Chondrocyte (in vitro differentiated cells): ENCODE data around the gene ORC1. TPM values are rescaled to one million over a fixed set of nuclear protein-coding genes. Genes with fewer than 3 reads are reported as not detected.

Experiments
- DNase-seq: peaks from one replicate; pipeline ENCODE4 v3.0.0; 2021; ENCODE audit warnings: mixed read lengths, low spot score
- H3K27ac Mint-ChIP-seq: one replicate; pipeline ENCODE4 v1.8.0; 2021; ENCODE audit warnings: mild to moderate bottlenecking, moderate library complexity, mixed read lengths; ENCODE audit not compliant: unreplicated experiment
- H3K27me3 Mint-ChIP-seq: 2 replicates; pipeline ENCODE4 v1.8.0; 2021; ENCODE audit warnings: low read depth, mixed read lengths
- H3K36me3 Mint-ChIP-seq: 2 replicates; pipeline ENCODE4 v1.8.0; 2021; ENCODE audit warnings: low read depth, mixed read lengths
- H3K4me1 Mint-ChIP-seq: 2 replicates; pipeline ENCODE4 v1.8.0; 2021; ENCODE audit warnings: low read depth, mild to moderate bottlenecking, mixed read lengths
- H3K4me3 Mint-ChIP-seq: one replicate; pipeline ENCODE4 v1.8.0; 2021; ENCODE audit warnings: mild to moderate bottlenecking, moderate library complexity, mixed read lengths; ENCODE audit not compliant: unreplicated experiment
- H3K9me3 Mint-ChIP-seq: 2 replicates; pipeline ENCODE4 v1.8.0; 2021; ENCODE audit warnings: low read depth, mixed read lengths
- total RNA-seq: library from RNA; stranded (reverse); gene quantifications from 3 replicates; pipeline ENCODE4 v1.2.1, GENCODE V29; 2021
- TF ChIP-seq, protein P1 (sequence below): fragments of 200-600 bp; sonication (generic); IDR thresholded peaks from 2 replicates; pipeline ENCODE4 v1.5.0; 2021; ENCODE audit warnings: antibody characterized with exemption, mild to moderate bottlenecking, moderate library complexity

The ORC1 gene
- total RNA-seq, 1 donor from 2014 or later = 1.2 TPM

DNA sequence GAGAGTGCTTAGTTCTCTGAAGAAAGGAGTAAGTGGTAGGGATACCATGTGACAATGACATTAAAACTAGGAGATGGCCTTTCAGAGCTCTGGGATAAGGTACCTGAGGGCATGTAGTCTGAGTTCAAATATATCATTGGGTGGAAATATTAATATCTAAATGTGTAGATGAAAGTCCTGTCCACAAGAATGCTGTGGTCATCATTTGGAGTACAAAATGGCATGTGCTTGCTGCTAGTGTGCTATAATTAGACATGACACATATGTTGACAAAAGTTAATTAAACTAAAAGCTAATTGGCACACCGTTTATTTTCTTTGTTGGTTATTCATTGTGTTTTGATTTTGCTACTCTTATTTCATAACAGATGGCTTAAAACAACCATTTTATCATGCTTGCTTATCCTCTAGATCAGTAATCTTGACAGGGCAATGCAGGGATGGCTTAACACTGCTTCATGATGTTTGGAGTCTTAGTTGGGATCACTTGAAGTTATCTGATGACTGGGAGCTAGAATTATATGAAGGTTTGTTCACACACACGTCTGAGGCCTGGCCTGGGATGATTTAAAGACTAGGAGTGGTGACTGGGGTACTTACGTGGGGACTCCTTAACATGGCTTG is 69.2 kb downstream of the ORC1 start:
- Mint-ChIP-seq H3K4me3 (no peak overlapping the region), H3K4me1 (no peaks in the 10 kb centered on the region), H3K9me3 (no peaks in the 10 kb centered on the region), H3K27me3 (no peaks in the 10 kb centered on the region), H3K36me3 (peaks cover 14% of the 10 kb centered on the region), H3K27ac (no peak overlapping the region)
- DNase-seq = no peak
- TF ChIP-seq, protein P1, sequence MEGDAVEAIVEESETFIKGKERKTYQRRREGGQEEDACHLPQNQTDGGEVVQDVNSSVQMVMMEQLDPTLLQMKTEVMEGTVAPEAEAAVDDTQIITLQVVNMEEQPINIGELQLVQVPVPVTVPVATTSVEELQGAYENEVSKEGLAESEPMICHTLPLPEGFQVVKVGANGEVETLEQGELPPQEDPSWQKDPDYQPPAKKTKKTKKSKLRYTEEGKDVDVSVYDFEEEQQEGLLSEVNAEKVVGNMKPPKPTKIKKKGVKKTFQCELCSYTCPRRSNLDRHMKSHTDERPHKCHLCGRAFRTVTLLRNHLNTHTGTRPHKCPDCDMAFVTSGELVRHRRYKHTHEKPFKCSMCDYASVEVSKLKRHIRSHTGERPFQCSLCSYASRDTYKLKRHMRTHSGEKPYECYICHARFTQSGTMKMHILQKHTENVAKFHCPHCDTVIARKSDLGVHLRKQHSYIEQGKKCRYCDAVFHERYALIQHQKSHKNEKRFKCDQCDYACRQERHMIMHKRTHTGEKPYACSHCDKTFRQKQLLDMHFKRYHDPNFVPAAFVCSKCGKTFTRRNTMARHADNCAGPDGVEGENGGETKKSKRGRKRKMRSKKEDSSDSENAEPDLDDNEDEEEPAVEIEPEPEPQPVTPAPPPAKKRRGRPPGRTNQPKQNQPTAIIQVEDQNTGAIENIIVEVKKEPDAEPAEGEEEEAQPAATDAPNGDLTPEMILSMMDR = no peak

DNA sequence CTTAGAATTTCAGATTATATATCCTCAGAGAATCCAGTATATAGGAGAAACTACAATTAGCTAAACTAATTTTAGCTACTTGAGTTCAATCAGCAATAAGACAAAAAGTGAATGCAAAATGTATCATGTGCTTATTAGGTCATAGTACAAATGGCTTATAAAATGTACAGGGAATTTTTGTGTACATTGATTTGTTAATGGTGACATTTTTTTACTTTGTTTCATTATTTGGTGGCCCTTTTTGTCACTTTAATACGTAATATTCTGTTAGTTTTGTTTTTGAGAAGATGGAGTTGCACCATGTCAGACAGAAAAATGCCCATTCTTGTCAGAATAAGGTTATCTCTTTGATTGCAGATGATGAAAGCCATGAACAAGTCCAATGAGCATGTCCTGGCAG is 71.8 kb downstream of the ORC1 start:
- Mint-ChIP-seq H3K27me3 (no peaks in the 10 kb centered on the region), H3K4me1 (no peaks in the 10 kb centered on the region), H3K4me3 (no peak overlapping the region)

DNA sequence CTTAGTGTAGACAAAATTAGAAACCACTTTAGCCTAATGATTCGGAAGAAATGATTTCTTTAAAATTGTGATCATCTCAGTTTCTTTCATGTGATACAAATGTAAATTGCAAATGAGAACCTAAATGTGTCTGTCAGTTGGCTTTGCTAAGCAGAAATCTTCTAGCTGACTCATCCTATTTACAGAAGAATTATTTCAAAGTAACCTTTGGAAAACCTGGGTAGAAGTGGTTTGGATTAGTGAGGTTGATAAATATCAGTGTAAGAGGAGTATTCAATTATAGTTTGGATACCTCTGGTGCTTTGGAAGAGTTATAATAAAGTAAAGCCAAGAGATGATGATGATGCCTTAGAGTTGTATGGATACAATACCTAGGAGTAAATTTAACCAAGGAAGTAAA is 75.6 kb downstream of the ORC1 start:
- H3K36me3 Mint-ChIP-seq = peaks cover 5% of the 10 kb centered on the region
- TF ChIP-seq, protein P1 = no peak
- no peaks in the 10 kb centered on the region for H3K4me1 Mint-ChIP-seq
- H3K4me3 Mint-ChIP-seq = no peak overlapping the region
- no peaks in the 10 kb centered on the region for H3K27me3 Mint-ChIP-seq
- H3K27ac Mint-ChIP-seq = no peak overlapping the region
- H3K9me3 Mint-ChIP-seq = no peaks in the 10 kb centered on the region
- no peak for DNase-seq

More for the DNA sequence above, 71.8 kb downstream of the ORC1 start:
- TF ChIP-seq, protein P1 = no peak
- Mint-ChIP-seq H3K27ac (no peak overlapping the region), H3K36me3 (peaks cover 5% of the 10 kb centered on the region), H3K9me3 (no peaks in the 10 kb centered on the region)
- no peak for DNase-seq

DNA sequence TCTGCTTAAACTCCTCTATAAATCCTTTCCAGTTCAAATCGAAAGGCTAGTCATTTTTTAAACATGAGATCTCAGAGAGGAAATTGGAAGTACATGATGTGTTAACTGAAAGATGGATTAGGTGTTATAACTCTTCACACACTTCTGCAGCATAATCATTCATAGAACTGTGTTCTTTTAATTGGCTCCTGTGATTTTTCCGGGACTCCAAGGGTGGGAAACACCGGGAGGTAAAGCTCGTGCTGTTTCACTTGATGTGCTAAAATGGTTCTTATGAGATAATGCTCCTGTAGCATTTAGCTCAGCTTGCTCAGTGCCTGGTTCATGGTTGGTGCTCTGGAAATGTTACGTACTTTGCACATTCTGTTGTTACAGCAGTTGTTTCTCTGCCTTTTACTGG is 78.4 kb downstream of the ORC1 start:
- Mint-ChIP-seq H3K4me3 (no peak overlapping the region), H3K4me1 (no peaks in the 10 kb centered on the region), H3K9me3 (no peaks in the 10 kb centered on the region), H3K36me3 (peaks cover 12% of the 10 kb centered on the region), H3K27ac (no peak overlapping the region), H3K27me3 (no peaks in the 10 kb centered on the region)
- DNase-seq = no peak
- TF ChIP-seq, protein P1 = no peak

DNA sequence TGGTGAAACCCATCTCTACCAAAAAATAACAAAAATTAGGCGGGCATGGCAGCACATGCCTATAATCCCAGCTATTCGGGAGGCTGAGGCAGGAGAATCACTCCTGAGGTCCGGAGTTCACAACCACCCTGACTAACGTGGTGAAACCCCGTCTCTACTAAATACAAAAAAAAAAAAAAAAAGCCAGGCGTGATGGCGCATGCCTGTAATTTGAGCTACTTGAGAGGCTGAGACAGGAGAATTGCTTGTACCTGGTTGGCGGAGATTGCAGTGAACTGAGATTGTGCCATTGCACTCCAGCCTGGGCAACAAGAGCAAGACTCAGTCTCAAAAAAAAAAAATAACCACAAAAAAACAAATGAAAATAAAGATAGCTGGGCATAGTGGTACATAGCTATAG is 80.5 kb downstream of the ORC1 start:
- no peaks in the 10 kb centered on the region for H3K27me3 Mint-ChIP-seq
- H3K4me3 Mint-ChIP-seq = no peak overlapping the region
- H3K4me1 Mint-ChIP-seq = no peaks in the 10 kb centered on the region
- H3K36me3 Mint-ChIP-seq = peaks cover 12% of the 10 kb centered on the region
- H3K27ac Mint-ChIP-seq = no peak overlapping the region
- no peak for DNase-seq
- H3K9me3 Mint-ChIP-seq = no peaks in the 10 kb centered on the region
- TF ChIP-seq, protein P1 = no peak

Other genes starting within 250 kb of the ORC1 start
- gene CC2D1B, start 38.2 kb downstream of the ORC1 start, total RNA-seq = 33.3 to 35.1 TPM (median 35.0 TPM) in 3 replicates
- 26.1 to 32.8 TPM (median 26.4 TPM) in 3 replicates for gene PRPF38A, start 179 bp upstream of the ORC1 start, total RNA-seq
- gene TUT4, start 148.7 kb upstream of the ORC1 start, total RNA-seq = 40.9 to 48.9 TPM (median 42.9 TPM) in 3 replicates
- 43.7 to 83.8 TPM (median 82.9 TPM) in 3 replicates for gene GPX7, start 197.9 kb upstream of the ORC1 start, total RNA-seq
- gene SHISAL2A, start 228.7 kb upstream of the ORC1 start, total RNA-seq = 0.24 TPM in 1 of 3 replicates, not detected in the others